Loucy (cell line): ENCODE measurements around the gene FGF12.

ENCODE experiments used
- H2AFZ ChIP-seq: fragments of 200-600 bp; sonication (generic); 2 replicates; pipeline ENCODE4 v1.6.0; 2016; ENCODE audit warnings: antibody characterized with exemption, mild to moderate bottlenecking, low read length, moderate library complexity
- H3F3A ChIP-seq: fragments of 200-600 bp; 2 replicates; pipeline ENCODE4 v1.6.0; 2016; ENCODE audit warnings: antibody characterized with exemption, low read depth, mild to moderate bottlenecking
- H3K27me3 ChIP-seq: fragments of 200-600 bp; sonication (generic); 2 replicates; pipeline ENCODE4 v1.6.1; 2014; ENCODE audit warnings: low read length, mild to moderate bottlenecking; ENCODE audit not compliant: insufficient read depth, poor library complexity, severe bottlenecking
- H3K36me3 ChIP-seq: fragments of 200-600 bp; sonication (generic); 2 replicates; pipeline ENCODE4 v1.6.1; 2016; ENCODE audit warnings: low read length; ENCODE audit not compliant: insufficient read depth
- H3K4me1 ChIP-seq: fragments of 200-600 bp; sonication (generic); 2 replicates; pipeline ENCODE4 v1.5.1; 2014; ENCODE audit warnings: low read length, mild to moderate bottlenecking; ENCODE audit not compliant: insufficient read depth, poor library complexity, severe bottlenecking
- H3K4me2 ChIP-seq: fragments of 200-600 bp; sonication (generic); 2 replicates; pipeline ENCODE4 v1.6.0; 2014; ENCODE audit warnings: antibody characterized with exemption, low read length, low read depth, mild to moderate bottlenecking; ENCODE audit not compliant: poor library complexity, severe bottlenecking
- H3K4me3 ChIP-seq: fragments of 200-600 bp; sonication (generic); 2 replicates; pipeline ENCODE4 v1.5.1; 2014; ENCODE audit warnings: low read length, mild to moderate bottlenecking, mixed read lengths; ENCODE audit not compliant: poor library complexity, severe bottlenecking
- H3K79me2 ChIP-seq: fragments of 200-600 bp; sonication (generic); 2 replicates; pipeline ENCODE4 v1.6.1; 2014; ENCODE audit warnings: low read length; ENCODE audit not compliant: insufficient read depth
- H3K9ac ChIP-seq: fragments of 200-600 bp; sonication (generic); 2 replicates; pipeline ENCODE4 v1.6.0; 2014; ENCODE audit warnings: mild to moderate bottlenecking, low read depth, low read length, moderate library complexity; ENCODE audit not compliant: poor library complexity, severe bottlenecking
- H3K9me2 ChIP-seq: fragments of 200-600 bp; sonication (generic); replicated peaks from 2 replicates; pipeline ENCODE4 v1.6.1; 2016; ENCODE audit warnings: low read depth, low read length, mixed read lengths
- H3K9me3 ChIP-seq: fragments of 200-600 bp; sonication (generic); 2 replicates; pipeline ENCODE4 v1.6.1; 2014; ENCODE audit warnings: mild to moderate bottlenecking, antibody characterized with exemption, low read length, low read depth; ENCODE audit not compliant: insufficient read depth
- H4K20me1 ChIP-seq: fragments of 200-600 bp; sonication (generic); 2 replicates; pipeline ENCODE4 v1.6.0; 2014; ENCODE audit warnings: antibody characterized with exemption, low read length, mild to moderate bottlenecking; ENCODE audit not compliant: insufficient read depth, poor library complexity, severe bottlenecking
- EZH2phosphoT487 ChIP-seq: fragments of 200-600 bp; IDR thresholded peaks from 2 replicates; pipeline ENCODE4 v1.6.1; 2018; ENCODE audit warnings: antibody characterized with exemption, mild to moderate bottlenecking, moderate library complexity, borderline replicate concordance
- TF ChIP-seq, protein P1 (sequence below): fragments of 200-600 bp; sonication (generic); conservative IDR thresholded peaks from 2 replicates; pipeline ENCODE4 v1.5.1; 2014; ENCODE audit warnings: mild to moderate bottlenecking, antibody characterized with exemption, low read length

The FGF12 gene

DNA sequence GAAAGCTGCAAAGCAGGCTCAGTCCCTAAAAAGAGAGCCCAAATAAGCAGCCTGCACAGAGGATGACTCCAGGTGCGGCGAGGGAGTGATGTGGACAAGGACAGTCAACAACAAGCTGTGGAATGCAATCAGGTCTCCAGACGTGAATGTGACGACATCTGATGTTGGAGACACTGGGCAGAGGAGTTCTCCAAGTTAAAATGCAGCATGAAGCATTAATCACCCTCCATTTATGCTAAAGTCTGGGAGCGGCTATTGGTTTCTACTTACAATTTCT is 316.7 kb downstream of the FGF12 start:
- Histone ChIP-seq H3K4me1 (no peaks in the 10 kb centered on the region), H3F3A (no peaks in the 10 kb centered on the region), H3K36me3 (no peaks in the 10 kb centered on the region), H2AFZ (no peak overlapping the region), H3K9me3 (no peaks in the 10 kb centered on the region), H3K79me2 (no peaks in the 10 kb centered on the region), H3K9me2 (no peaks in the 10 kb centered on the region), H3K27me3 (no peaks in the 10 kb centered on the region), H3K4me2 (no peak overlapping the region), H3K4me3 (no peak overlapping the region), H4K20me1 (no peaks in the 10 kb centered on the region), H3K9ac (no peak overlapping the region)
- no peak for TF ChIP-seq EZH2phosphoT487
- TF ChIP-seq, protein P1, sequence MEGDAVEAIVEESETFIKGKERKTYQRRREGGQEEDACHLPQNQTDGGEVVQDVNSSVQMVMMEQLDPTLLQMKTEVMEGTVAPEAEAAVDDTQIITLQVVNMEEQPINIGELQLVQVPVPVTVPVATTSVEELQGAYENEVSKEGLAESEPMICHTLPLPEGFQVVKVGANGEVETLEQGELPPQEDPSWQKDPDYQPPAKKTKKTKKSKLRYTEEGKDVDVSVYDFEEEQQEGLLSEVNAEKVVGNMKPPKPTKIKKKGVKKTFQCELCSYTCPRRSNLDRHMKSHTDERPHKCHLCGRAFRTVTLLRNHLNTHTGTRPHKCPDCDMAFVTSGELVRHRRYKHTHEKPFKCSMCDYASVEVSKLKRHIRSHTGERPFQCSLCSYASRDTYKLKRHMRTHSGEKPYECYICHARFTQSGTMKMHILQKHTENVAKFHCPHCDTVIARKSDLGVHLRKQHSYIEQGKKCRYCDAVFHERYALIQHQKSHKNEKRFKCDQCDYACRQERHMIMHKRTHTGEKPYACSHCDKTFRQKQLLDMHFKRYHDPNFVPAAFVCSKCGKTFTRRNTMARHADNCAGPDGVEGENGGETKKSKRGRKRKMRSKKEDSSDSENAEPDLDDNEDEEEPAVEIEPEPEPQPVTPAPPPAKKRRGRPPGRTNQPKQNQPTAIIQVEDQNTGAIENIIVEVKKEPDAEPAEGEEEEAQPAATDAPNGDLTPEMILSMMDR, result no peak

DNA sequence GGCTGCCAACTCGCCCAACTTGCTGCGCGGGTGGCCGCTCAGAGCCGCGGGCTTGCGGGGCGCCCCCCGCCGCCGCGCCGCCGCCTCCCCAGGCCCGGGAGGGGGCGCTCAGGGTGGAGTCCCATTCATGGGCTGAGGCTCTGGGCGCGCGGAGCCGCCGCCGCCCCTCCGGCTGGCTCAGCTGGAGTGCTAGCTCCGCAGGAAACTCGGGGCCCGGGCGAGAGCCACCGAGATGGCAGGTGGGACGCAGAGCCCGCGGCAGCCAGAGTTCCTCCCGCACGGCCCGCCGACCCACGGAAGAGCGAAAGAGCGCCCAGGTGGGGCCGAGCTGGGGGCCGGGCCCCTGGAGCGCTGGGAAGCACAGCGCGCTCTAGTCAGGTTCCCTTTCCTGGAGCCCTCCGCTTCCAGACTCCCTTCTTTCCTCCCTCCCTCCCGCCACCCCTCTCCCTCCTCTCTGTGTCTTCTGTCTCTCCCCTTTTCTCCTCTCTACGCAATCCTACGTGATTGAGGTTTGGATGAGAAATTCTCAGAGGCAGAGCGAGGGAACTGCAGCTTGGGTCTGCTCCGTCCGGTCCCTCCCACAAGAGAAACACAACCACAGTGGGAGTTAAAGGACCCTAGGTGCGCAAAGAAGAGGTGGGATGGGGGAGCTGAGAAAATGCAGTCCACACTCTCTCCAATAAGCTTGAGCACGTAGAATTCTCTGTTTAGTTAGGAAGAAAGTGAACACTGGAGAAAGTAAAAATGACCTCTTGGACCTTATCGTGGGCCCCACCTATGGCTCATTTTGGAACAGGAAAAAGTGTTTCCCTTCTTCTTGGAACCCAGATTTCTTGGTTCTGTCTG is 317.3 kb downstream of the FGF12 start:
- Histone ChIP-seq H3F3A (no peaks in the 10 kb centered on the region), H3K4me2 (no peak overlapping the region), H3K9me3 (no peaks in the 10 kb centered on the region), H3K27me3 (no peaks in the 10 kb centered on the region), H3K4me3 (no peak overlapping the region), H3K9me2 (no peaks in the 10 kb centered on the region), H2AFZ (no peak overlapping the region), H3K79me2 (no peaks in the 10 kb centered on the region), H3K36me3 (no peaks in the 10 kb centered on the region), H3K9ac (no peak overlapping the region), H3K4me1 (no peaks in the 10 kb centered on the region), H4K20me1 (no peaks in the 10 kb centered on the region)
- TF ChIP-seq EZH2phosphoT487, result no peak
- TF ChIP-seq, protein P1, result no peak

DNA sequence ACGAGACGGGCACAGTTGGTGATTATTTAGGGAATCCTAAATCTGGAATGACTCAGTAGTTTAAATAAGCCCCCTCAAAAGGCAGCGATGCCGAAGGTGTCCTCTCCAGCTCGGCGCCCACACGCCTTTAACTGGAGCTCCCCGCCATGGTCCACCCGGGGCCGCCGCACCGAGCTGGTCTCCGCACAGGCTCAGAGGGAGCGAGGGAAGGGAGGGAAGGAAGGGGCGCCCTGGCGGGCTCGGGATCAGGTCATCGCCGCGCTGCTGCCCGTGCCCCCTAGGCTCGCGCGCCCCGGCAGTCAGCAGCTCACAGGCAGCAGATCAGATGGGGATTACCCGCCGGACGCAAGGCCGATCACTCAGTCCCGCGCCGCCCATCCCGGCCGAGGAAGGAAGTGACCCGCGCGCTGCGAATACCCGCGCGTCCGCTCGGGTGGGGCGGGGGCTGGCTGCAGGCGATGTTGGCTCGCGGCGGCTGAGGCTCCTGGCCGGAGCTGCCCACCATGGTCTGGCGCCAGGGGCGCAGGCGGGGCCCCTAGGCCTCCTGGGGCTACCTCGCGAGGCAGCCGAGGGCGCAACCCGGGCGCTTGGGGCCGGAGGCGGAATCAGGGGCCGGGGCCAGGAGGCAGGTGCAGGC is 318.0 kb downstream of the FGF12 start:
- no peak overlapping the region for H3K4me3 ChIP-seq
- H3F3A ChIP-seq, result no peaks in the 10 kb centered on the region
- H3K9me2 ChIP-seq, result no peaks in the 10 kb centered on the region
- H3K4me1 ChIP-seq, result no peaks in the 10 kb centered on the region
- no peaks in the 10 kb centered on the region for H3K27me3 ChIP-seq
- no peaks in the 10 kb centered on the region for H3K79me2 ChIP-seq
- H3K4me2 ChIP-seq, result no peak overlapping the region
- no peaks in the 10 kb centered on the region for H4K20me1 ChIP-seq
- TF ChIP-seq, protein P1, result no peak
- TF ChIP-seq EZH2phosphoT487, result no peak
- no peaks in the 10 kb centered on the region for H3K36me3 ChIP-seq
- H2AFZ ChIP-seq, result no peak overlapping the region
- H3K9me3 ChIP-seq, result no peaks in the 10 kb centered on the region
- H3K9ac ChIP-seq, result no peak overlapping the region
